ENCODE measurements around the gene NDEL1.

GRCh38 chr17:8426802-8427201 lies 8.9 kb upstream of the NDEL1 start:
- TF ChIP-seq CTCF (IDR thresholded peaks at IDR 0.05) (no peak), ZFX (IDR thresholded peaks at IDR 0.05; ENCODE audit: borderline replicate concordance) (no peak)

Data from 22Rv1 (cell line).